Measurements from ENCODE around the gene COQ2.
"Not testable (repeated sequence)": the region's sequence is repeated elsewhere in the genome, so short reads cannot be mapped to it uniquely, and the experiment has no call there.

The COQ2 gene

DNA sequence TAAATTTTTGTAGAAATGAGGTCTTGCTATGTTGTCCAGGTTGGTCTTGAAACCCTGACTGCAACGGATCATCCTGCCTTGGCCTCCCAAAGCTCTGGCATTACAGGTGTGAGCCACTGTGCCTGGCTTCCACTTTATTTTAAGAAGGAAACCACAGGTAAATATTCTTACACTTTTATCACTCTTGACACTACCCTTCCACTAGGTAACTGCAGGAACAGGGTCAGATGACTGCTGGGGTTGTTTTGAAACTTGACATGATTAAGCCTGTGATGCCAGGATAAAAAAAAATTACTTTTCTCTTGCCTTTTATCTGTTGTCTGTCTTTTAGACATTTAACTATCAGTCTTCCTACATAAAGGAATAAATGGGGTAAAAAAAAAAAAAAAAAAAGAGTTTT lies 43.5 kb downstream of the COQ2 start:
- no peak for DNase-seq

DNA sequence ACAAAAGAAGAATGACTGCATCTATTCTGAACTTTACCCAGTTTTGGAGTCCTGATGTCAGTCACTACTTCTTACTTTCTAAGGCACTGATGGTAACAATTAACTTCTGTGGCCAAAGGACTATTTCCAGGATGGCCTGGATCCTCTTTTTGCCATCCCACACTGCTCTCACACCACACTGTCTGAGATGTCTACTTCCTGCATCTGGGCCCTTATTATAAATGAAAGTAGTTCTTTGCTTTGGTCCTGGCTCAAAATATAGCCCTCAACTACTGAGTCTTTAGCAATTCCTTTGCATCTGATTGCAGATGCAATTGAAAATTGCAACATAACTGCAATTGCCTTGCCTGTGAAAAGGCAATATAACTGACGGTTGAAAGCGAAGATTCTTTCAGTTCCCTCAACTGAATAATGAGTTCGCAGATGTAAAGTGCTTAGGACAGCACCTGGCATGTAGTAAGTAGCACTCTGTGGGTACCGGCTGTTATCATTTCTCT lies 44.2 kb downstream of the COQ2 start:
- DNase-seq: no peak

DNA sequence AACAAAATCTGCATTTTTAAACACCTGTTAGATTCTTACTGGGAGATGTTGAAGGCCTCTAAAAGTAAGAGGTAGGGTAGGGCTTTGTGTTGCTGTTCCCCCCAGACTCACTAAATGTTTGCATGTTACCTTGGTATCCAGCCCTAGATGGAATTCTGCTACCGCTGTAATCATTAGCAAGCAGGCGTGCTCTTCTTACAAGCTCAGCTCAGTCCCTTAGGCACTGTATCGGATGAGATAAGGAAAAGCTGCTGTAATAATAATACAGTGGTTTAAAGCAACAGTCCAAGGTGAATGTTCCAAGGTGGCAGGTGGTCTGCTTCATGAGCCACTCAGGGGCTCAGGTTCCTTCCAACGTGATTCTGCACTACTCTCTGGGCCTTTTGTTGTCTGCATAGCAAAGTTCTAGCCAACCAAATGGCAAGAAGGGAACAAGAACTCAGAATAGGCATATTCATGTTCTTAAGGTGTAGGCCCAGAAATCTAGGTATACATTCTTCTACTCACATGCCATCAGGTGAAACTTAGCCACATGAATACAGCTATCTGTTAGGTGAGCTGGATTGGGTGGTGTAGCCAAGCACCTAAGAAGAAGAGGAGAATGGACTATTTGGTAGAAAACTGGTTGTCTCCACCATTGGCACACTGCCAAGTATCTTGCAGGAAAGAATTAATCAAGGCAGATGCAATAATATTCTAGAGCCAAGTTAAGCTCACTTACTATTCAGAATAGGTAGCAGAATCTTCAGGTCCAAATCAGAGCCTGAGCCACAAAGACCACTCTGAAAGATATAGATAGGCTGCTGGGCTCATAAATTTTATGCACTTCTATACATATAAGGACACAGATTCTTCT lies 46.0 kb downstream of the COQ2 start:
- no peak for DNase-seq

DNA sequence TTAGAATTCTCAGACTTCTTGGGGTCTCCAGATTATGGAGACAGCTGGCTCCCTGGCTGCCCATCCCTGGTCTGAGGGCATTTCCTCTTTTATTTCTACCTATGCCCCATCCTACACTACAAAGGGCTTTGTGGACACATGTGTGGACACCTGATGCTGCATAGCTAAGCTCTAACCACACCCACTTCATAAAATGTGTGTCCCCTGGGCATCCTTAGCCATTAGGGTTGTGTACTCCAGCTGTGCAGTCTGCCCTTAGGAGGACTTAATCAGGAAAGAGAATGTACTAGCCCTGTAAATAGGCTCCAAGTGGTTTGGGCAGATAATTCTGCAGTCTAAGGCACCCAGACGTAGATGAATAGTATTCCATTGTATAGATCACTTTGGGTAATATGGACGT lies 47.0 kb downstream of the COQ2 start:
- DNase-seq: no peak

DNA sequence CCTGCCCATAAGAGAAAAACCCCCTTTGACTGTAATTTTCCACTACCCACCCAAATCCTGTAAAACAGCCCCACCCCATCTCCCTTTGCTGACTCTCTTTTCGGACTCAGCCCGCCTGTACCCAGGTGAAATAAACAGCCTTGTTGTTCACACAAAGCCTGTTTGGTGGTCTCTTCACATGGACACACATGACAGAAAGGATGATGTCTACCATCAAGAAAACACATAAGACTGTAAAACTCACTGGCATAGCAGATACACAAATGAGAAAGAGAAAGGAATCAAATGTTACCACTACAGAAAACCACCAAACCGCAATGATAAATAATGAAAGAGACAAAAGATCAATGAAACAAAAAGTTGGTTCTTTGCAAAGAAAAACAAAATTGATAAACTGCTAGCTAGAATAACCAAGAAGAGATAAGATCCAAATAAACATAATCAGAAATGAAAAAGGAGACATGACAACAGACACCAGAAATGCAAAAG lies 48.9 kb downstream of the COQ2 start:
- not testable (repeated sequence) for DNase-seq

DNA sequence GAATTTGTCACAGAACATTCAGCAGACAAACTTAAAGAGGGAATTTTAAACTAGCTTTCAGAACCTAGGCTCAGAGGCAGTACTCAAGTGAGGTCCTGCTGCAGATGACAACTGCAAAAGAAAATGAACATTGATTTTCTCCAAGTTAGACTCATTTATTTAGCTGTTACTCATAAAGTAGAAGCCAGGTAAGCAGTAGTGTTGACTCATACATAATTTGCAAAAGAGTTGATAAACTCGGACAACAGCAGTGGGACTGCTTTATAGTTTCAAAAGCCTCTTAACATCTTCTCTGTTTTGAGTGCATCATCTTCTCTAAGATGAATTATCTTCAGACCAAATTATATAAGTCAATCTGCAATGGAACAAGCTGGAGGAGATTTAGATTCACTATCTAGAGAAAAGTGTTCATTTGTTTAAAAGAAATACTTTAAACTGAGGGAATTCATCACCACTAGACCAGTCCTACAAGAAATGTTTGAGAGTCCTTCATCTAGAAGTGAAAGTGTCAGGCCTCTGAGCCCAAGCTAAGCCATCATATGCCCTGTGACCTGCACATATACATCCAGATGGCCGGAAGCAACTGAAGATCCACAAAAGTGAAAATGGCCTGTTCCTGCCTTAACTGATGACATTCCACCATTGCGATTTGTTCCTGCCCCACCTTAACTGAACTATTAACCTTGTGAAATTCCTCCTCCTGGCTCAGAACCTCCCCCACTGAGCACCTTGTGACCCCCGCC lies 49.5 kb downstream of the COQ2 start:
- no peak for DNase-seq

DNA sequence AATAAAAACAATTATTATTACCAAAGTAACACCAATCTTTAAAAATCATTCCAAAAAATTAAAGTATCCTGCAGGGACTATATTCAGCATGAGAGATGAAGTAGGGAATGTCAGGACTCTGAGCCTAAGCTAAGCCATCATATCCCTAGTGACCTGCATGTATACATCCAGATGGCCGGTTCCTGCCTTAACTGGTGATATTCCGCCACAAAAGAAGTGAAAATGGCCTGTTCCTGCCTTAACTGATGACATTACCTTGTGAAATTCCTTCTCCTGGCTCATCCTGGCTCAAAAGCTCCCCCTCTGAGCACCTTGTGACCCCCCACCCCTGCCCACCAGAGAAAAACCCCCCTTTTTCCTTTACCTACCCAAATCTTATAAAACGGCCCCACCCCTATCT lies 50.2 kb downstream of the COQ2 start:
- DNase-seq: not testable (repeated sequence)

DNA sequence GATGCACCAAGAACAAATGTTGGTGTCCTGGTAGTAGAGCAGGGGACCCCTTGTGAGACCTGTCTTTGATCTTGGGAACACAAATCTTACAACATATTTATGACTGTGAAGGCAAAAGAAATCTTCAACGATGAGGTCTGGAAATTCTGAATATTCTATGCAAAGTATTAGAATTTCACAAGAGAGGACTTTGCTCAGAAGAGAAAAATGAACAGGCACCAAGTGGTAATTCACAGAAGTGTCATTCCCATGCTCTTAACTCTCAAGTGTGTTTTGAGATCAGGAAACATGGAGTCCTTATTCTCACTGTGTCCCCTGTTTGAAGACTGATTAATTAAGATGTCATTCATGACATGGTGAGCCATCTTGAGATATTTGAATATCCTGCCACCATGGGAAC lies 52.5 kb downstream of the COQ2 start:
- DNase-seq: no peak

DNA sequence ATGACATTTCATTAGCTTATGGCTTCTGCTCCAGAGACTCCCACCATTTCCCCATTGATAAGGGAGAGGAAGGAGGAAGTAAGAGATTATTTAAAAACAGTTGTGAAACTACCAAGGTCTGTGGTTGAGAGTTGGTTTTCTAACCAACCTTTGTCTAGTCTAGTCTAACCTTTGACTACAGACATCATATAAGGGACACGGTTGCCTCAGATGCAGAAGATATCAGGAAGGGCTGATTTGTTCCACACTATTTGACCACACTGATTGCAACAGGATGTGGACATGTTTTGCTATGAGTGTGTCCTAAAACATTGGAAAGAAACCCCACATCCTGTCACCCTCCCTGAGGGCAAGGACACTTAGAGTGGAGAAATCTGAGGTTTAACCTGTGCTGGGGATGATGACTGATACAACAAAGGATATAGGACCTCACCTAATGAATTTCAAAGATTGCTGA lies 53.0 kb downstream of the COQ2 start:
- no peak for DNase-seq

DNA sequence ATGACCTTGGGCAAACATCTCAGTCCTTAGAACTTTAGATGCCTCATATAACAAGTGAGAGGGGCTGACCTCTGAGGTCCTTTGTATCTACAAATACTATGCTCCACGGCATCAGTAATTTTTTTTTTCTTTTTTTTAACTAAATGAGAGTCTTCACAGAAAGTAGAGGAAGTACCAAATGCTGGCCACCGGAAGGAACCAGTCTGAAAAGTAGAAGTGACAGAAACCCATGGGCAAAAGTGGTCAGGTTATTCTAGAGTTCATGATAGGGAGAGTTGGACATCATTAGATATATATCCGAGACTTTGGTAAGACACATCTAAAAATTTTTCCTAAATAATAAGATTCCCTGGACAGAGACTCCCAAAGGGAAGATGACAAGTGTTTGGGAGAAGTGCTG lies 53.7 kb downstream of the COQ2 start:
- DNase-seq: no peak

DNA sequence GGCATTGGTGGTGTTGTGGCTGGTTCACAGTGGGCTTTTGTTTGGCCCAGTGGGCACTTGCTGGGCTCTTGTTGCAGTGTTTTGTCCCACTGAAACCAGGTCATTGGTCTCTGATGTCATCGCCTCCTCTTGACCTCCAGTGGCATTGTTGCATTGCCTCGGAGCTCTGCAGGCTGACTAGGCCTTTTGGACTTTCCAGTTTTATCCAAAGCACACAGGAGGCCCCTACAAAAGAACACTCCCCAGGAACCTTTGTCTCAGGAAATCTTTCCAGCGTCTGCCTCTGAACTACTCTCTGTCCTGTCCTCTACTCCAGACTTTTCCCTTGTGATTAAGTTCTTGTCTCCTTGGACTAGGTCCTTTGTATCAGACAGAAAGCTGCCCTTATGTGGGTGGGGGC lies 54.8 kb downstream of the COQ2 start:
- DNase-seq: no peak

DNA sequence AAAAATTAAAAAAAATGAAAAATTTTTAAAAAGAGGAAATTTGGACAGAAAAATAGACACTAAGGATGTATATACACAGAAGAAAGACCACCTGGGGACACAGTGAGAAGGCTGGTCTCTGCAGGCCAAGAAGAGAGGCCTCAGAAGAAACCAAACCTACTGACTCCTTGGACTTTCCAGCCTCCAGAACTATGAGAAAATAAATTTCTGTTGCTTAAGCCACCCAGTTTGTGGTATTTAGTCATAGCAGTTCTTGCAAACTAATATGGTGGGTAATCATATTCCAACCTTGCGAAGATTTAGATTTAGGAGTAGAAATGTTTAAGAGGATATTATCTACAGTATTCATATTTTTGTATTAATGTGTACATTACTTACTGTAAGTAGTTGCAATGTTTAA lies 56.4 kb downstream of the COQ2 start:
- DNase-seq: no peak

DNA sequence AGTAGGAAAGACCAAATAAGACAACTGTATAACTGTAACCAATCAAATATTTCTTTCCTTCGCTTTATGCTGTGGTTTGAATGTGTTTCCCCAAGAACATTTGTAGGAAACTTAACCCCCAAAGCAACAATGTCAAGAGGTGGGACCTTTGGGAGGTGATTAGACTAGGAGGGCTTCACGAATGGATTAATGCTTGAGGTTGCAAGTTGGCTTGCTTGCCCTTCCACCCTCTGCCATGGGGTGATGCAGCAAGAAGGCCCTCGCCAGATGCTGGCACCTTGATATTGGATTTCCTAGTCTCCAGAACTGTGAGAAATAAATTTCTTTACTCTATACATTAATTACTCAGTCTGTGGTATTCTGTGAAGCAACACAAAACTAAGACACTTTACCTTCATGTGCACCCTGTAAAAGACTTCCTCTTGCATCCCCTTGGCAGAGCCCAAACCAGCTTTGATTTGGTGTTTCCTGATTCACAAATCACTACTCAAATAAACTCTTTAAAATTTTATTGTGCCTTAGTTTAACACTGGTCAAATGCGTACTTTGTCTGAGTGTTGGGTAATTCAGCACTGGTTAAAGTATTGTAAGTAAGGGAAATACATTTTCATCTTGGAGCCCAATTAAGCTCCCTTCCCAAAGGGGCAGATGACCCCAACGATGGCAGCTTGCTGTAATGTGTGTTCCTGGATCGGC lies 59.9 kb downstream of the COQ2 start:
- DNase-seq: no peak

DNA sequence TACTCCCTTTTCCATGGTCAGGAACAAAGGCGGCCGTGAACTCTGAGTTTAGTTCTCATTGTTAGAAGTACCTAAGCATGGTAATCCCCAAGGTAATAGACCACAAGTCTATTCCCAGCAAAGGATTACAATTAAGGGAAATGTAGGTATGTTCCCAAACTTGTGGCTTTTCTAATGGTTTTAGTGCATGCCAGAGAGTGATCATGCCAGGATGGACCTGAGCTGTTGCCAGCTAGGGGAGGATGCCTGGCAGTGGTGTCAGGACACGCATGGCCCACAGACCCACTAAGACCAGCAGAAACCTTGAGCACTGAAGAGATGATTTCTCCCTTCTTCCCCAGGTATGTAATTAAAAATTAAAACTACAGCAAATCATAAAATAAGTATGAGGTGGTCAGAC lies 60.8 kb downstream of the COQ2 start:
- DNase-seq: no peak

DNA sequence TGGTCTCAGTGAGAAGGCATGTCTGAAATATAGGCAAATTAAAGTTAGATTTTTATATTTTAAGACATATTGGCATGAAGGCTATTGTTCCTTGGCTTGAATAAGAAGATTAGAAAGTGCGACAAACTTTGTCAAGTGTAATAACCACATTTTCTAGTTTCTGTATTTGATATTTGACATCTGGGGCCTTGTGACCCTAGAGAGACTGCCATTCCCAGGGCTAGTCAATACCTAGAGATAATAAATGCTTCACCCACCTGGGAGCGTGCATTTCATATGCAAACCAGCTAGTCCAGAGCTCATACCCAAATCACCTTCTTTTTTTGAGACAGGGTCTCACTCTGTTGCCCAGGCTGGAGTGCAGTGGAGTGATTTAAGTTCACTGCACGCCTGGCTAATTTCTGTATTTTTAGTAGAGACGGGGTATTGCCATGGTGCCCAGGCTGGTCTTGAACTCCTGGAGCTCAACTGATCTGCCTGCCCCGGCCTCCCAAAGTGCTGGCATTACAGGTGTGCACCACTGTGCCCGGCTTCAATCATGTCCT lies 62.6 kb downstream of the COQ2 start:
- DNase-seq: no peak

DNA sequence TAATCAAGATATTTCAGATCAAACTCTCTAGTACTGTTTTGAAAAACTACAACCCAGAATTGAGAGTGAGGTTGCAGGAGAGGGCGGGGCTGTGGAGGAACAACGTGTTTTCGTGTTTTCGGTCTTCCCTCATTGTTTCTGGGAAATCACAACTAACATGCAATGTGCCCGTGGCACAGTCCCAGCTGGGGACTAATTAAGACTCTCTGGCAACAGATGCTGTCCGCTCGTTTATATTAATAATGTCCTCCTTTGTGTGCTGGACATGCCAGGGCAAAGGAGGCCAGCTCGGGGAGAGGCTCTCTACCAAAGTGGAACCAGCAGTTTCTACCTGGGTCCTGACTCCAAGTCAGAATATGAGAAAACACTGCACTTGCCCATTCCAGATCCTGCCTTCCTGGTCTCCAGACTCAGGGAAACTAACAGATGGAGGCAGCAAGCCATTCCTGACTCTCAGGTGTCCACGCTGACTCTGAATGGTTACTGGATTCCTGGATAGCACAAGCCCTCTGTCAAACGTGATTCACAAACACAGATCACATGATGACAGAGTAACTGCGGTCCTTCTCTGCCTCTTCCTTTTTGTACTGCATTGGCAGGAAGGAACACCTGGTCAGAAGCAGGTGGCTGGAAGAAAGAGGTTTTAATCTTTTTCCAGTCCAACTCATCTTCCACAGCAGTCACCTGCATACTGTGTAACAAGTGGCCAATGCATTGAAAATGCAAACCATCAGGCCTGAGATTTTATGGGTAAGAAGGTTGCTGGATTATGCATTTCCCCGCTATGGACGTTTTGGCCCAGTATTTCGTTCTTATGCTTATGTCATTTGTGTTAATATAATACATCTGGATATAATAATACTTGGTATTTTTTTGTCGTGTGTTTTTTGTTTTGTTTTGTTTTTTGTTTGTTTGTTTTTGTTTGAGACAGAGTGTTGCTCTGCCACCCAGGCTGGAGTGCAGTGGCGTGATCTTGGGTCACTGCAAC lies 65.0 kb downstream of the COQ2 start:
- DNase-seq: peak; percentile 6

DNA sequence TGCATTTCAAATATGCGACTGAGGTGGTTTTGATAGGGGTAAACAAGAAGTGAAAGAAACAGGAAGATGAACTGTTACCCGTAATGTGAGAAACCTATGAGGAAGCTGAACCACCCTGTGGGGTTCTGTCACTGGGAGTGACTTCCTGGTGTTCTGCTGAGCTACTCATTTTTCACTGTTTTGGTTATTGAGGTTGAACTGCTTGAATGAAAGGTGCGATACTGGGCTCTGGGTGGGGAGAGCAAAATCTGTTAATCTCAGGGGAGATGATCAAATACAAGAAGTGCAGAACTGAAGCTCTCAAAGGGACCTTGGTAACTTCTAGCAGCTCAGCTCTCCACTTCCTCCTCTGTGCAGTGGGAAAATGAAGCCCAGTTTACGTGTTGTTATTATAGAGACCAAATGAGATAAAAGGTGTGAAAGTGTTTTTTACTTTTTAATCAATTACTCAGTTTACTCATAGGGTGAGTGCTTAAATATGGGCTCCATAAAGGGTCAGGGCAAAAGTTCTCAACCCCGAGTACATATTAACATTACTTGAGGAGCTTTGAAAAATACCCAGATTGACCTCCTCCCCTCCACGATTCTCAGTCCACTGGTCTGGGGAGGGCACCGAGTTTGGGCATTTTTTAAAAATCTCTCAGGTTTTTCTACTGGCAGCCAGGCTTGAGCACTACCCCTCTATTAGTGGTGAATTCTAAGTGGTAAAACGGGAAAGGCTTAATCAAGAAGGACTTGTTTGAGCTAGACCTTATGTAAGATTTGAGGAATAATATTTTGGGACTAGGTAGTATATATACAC lies 66.7 kb downstream of the COQ2 start:
- no peak for DNase-seq

DNA sequence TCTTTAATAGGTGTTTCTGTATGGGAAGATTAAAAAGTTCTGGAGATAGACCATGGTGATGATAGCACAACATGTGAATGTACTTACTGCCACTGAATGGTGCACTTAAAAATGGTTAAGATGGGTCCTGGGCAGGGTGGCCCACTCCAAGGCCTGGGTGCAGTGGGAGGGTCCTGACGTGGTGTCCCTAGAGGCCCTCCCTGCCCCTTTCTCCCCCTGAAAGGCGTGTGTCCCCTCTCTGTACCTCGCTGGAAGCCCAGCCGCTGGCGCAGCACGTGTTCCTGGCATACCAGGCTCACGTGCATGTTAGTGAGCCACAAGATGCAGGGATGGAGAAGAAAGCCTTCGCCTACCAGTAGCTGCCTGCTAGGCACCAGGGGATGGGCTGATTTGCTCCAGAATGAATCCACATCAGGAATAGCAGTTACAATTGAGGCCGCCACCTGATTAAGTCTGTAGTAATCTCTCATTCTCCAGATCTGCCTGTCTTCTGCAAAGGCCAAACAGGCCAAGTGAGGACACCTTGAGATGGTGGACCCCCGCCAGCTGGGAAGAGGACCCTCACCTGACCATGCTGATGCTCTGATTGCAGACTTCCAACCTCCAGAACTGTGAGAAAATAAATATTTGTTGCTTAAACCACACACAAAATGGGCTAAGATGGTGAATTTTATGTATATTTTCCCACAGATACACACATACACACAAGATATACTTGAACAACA lies 67.5 kb downstream of the COQ2 start:
- DNase-seq: no peak

DNA sequence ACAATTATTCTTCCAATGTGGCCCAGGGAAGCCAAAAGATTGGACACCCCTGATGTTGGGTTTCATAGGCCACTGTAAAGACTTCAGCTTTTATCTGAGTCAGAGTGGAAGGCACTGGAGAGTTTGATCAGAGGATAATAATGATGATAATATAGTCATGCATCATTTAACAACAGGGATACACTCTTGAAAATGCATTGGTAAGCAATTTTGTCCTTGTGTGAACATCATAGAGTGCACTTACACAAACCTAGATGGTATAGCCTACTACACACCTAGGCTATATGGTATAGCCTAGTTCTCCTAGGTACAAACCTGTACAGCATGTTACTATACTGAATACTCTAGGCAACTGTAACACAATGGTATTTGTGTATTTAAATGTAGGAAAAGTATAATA lies 70.5 kb downstream of the COQ2 start:
- DNase-seq: no peak
